RWPE2 (cell line): ENCODE data around the gene TMEM203.

ENCODE experiments used
- ATAC-seq: fragments of 200-7000 bp; cut with Tn5 transposase; 3 replicates; pipeline ENCODE4 v1.9.1; 2021; ENCODE audit warnings: low read depth
- DNase-seq: peaks from one replicate; pipeline ENCODE4 v3.0.0-alpha.2; 2020; ENCODE audit warnings: low spot score
- H3K27ac ChIP-seq: fragments of 450-650 bp; 2 replicates; pipeline ENCODE4 v1.5.1; 2017; ENCODE audit warnings: mild to moderate bottlenecking; ENCODE audit not compliant: poor library complexity, severe bottlenecking
- H3K27me3 ChIP-seq: fragments of 250-450 bp; sonication (Bioruptor Pico); 2 replicates; pipeline ENCODE4 v1.5.1; 2021; ENCODE audit warnings: mild to moderate bottlenecking, moderate library complexity; ENCODE audit not compliant: insufficient read depth, poor library complexity, severe bottlenecking
- H3K36me3 ChIP-seq: fragments of 250-450 bp; sonication (Bioruptor Pico); 2 replicates; pipeline ENCODE4 v1.5.1; 2020; ENCODE audit warnings: low read depth, mild to moderate bottlenecking, moderate library complexity
- H3K4me1 ChIP-seq: fragments of 250-450 bp; sonication (Bioruptor Pico); 2 replicates; pipeline ENCODE4 v1.5.1; 2021; ENCODE audit warnings: mild to moderate bottlenecking, moderate library complexity; ENCODE audit not compliant: insufficient read depth, poor library complexity, severe bottlenecking
- H3K4me3 ChIP-seq: fragments of 250-450 bp; sonication (Bioruptor Pico); 2 replicates; pipeline ENCODE4 v1.5.1; 2021; ENCODE audit warnings: mild to moderate bottlenecking, moderate library complexity; ENCODE audit not compliant: severe bottlenecking
- H3K9me3 ChIP-seq: fragments of 250-450 bp; sonication (Bioruptor Pico); 2 replicates; pipeline ENCODE4 v1.5.1; 2021; ENCODE audit warnings: mild to moderate bottlenecking, moderate library complexity; ENCODE audit not compliant: severe bottlenecking
- CTCF ChIP-seq: fragments of 450-650 bp; IDR thresholded peaks from one replicate; pipeline ENCODE4 v1.5.1; 2017; ENCODE audit warnings: mild to moderate bottlenecking, moderate library complexity; ENCODE audit not compliant: poor library complexity, severe bottlenecking

The TMEM203 gene

DNA sequence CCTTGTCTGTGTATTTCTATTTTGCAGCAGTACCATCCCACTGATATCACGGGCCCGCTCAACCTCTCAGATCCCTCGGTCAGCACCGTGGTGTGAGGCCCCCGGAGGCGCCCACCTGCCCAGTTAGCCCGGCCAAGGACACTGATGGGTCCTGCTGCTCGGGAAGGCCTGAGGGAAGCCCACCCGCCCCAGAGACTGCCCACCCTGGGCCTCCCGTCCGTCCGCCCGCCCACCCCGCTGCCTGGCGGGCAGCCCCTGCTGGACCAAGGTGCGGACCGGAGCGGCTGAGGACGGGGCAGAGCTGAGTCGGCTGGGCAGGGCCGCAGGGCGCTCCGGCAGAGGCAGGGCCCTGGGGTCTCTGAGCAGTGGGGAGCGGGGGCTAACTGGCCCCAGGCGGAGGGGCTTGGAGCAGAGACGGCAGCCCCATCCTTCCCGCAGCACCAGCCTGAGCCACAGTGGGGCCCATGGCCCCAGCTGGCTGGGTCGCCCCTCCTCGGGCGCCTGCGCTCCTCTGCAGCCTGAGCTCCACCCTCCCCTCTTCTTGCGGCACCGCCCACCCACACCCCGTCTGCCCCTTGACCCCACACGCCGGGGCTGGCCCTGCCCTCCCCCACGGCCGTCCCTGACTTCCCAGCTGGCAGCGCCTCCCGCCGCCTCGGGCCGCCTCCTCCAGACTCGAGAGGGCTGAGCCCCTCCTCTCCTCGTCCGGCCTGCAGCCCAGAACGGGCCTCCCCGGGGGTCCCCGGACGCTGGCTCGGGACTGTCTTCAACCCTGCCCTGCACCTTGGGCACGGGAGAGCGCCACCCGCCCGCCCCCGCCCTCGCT is 37.5 kb downstream of the TMEM203 start:
- no peaks in the 10 kb centered on the region for H3K36me3 ChIP-seq
- H3K27me3 ChIP-seq: peaks cover 73% of the 10 kb centered on the region
- no peaks in the 10 kb centered on the region for H3K9me3 ChIP-seq
- no peaks in the 10 kb centered on the region for H3K4me1 ChIP-seq
- H3K27ac ChIP-seq: no peak overlapping the region
- TF ChIP-seq CTCF: no peak
- no peak for DNase-seq
- ATAC-seq: peak; percentile 9; the same call in 2 of the 3 replicates
- peak overlapping the region; percentile 11 for H3K4me3 ChIP-seq

GRCh38 chr9:137167277-137167746 is 38.1 kb downstream of the TMEM203 start:
- no peak for TF ChIP-seq CTCF
- no peaks in the 10 kb centered on the region for H3K9me3 ChIP-seq
- H3K4me3 ChIP-seq: no peak overlapping the region
- H3K27me3 ChIP-seq: peaks cover 78% of the 10 kb centered on the region
- no peaks in the 10 kb centered on the region for H3K36me3 ChIP-seq
- no peak for ATAC-seq
- no peak for DNase-seq
- no peaks in the 10 kb centered on the region for H3K4me1 ChIP-seq
- H3K27ac ChIP-seq: no peak overlapping the region

DNA sequence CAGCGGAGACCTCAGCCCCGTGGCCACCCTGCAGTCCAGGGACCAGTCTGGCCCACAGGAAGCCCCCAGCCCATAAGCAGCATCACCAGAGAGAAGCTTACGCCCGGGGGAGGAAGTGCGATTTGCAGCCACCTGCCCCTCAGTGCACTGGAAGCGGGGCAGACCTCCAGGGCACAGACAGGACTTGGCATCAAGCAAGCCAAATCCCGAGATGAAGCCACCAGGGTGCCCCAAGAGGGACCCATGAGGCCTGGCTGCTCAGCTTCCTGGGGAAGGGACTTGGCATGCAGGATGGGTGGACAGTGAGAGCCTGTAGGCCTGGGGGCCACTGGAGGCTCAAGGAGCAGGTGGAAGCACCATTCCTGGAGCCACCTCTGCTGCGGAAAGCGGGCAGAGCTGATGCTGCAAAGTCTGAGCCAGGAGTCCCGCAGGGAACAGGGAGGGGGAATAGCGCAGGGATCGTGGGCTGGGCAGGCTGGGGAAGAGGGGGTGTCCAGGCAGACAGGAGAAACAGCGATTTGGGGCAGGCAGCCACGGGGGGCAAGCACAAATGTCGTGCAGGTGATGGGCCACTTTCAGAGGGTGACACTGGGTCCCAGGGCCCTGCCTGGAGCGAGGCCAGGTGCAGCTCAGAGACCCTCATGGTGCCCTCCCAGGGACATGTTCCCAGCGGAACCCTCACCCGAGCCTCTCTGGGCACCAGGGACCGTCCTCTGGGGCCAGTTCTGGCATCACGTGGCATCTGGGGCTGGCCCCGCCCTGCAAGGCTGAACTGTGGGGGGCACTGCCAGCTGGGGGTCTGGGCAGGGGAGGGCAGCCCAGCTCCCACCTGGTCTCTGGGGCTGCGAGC is 38.8 kb downstream of the TMEM203 start:
- Histone ChIP-seq H3K4me3 (no peak overlapping the region), H3K36me3 (no peaks in the 10 kb centered on the region)

DNA sequence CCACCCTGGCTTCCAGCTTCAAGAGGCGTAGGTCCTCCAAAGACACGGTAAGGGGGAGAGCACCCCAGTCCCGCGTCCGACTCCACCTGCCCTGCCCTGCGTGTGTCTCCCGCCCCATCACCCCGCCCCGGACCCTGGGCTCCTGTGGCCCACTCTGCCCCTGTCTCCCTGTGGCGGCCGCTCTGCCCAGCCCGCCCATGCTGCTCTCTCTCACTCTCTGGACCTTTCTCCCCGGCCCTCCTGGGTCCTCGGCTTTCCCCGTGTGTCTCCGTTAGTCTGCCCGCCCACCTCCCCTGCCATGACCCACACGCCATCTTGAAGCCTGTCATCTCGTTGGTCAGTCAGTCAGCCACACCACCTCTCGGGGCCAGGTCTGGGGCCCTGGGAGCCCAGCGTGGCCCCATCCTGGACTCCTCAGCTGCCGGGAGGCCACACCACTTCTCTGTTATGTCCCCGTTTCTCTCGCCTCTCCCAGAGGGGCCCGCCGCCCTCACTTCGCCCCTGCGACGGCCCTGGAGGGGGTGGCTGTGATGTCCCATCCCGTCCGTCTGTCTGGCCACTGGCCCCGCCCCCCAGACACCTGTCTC is 40.1 kb downstream of the TMEM203 start:
- ATAC-seq: no peak
- H3K27me3 ChIP-seq: peaks cover 76% of the 10 kb centered on the region
- H3K36me3 ChIP-seq: no peaks in the 10 kb centered on the region
- H3K9me3 ChIP-seq: no peaks in the 10 kb centered on the region
- H3K4me3 ChIP-seq: no peak overlapping the region
- no peaks in the 10 kb centered on the region for H3K4me1 ChIP-seq
- no peak for DNase-seq
- H3K27ac ChIP-seq: no peak overlapping the region
- TF ChIP-seq CTCF: no peak

More for the DNA sequence above, 38.8 kb downstream of the TMEM203 start:
- no peak for TF ChIP-seq CTCF
- no peak for ATAC-seq
- no peaks in the 10 kb centered on the region for H3K9me3 ChIP-seq
- H3K27ac ChIP-seq: no peak overlapping the region
- H3K27me3 ChIP-seq: peaks cover 79% of the 10 kb centered on the region
- no peaks in the 10 kb centered on the region for H3K4me1 ChIP-seq
- no peak for DNase-seq
